ENCODE data around the gene DIS3L2. TPM values are rescaled to one million over a fixed set of nuclear protein-coding genes. Genes with fewer than 3 reads are reported as not detected.
"Not testable (repeated sequence)": the region's sequence is repeated elsewhere in the genome, so short reads cannot be mapped to it uniquely, and the experiment has no call there.

The DIS3L2 gene
- polyA plus RNA-seq, 3 donors from 2014 or later: 7.6 to 22.5 (median 8.1) TPM

DNA sequence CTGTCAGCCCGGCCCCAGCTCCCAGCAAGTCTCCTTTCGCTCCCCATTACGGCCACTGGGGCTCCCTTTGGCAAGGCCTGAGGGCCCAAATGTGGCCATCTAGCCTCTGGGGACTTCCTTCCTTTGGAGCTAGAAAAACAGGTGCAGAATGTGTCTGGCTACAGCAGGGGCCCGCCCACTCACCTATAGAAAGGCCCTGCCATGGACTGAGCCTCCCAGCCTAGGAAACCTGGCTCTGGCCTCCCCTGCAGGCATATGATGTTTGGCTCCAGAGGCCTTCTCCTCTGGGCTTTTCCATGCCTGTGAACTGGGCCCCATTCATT, 361.8 kb downstream of the DIS3L2 start:
- Mint-ChIP-seq H3K36me3 (no peaks in the 10 kb centered on the region), H3K4me3 (no peak overlapping the region), H3K9me3 (no peaks in the 10 kb centered on the region), H3K4me1 (peaks cover 48 to 52% of the 10 kb centered on the region in 2 donors), H3K27me3 (ENCODE audit: low read depth in 3 of 3) (peaks cover 0 to 4% (median 1%) of the 10 kb centered on the region in 3 donors), H3K27ac (no peak overlapping the region)
- DNase-seq: no peak

DNA sequence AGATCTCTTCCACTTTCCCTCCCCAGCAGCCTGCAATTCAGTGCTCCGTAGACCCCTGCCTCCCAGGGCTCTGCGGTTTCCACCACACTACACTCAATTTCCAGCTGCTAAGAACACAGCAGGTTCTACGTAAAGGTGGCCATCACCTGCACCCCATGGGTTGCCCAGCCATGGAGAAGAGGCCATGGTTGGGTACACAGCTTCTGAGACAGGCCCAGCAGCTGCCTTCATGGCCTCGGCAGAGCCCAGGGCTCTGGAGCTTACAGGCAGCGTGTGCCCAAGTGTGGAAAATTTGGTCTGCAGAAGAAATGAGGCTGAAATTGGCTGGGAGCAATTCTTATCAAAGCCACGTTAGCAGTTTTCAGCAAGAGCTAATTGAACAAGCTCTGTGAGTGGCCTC, 362.5 kb downstream of the DIS3L2 start:
- H3K9me3 Mint-ChIP-seq; DNase-seq; H3K27me3 Mint-ChIP-seq (ENCODE audit: low read depth in 3 of 3); H3K36me3 Mint-ChIP-seq; H3K4me3 Mint-ChIP-seq: not testable (repeated sequence)
- Mint-ChIP-seq H3K4me1 (peaks cover 41 to 45% of the 10 kb centered on the region in 2 donors), H3K27ac (peak overlapping the region in 1 of 6 donors; percentile 34)

- H3K36me3 Mint-ChIP-seq: no peaks in the 10 kb centered on the region
- H3K4me1 Mint-ChIP-seq: peaks cover 33 to 37% of the 10 kb centered on the region in 2 donors
- H3K4me3 Mint-ChIP-seq: no peak overlapping the region
- peaks cover 0 to 2% (median 1%) of the 10 kb centered on the region in 3 donors for H3K27me3 Mint-ChIP-seq (ENCODE audit: low read depth in 3 of 3)
- peak overlapping the region in 2 of 6 donors; percentile 51 to 53 for H3K27ac Mint-ChIP-seq
- H3K9me3 Mint-ChIP-seq: no peaks in the 10 kb centered on the region
- no peak for DNase-seq
These were observed 363.3 kb downstream of the DIS3L2 start for GRCh38 chr2:232324778-232325177.

GRCh38 chr2:232325324-232326273, 364.1 kb downstream of the DIS3L2 start:
- no peaks in the 10 kb centered on the region for H3K9me3 Mint-ChIP-seq
- peaks cover 0 to 2% (median 1%) of the 10 kb centered on the region in 3 donors for H3K27me3 Mint-ChIP-seq (ENCODE audit: low read depth in 3 of 3)
- no peak overlapping the region for H3K27ac Mint-ChIP-seq
- no peak overlapping the region for H3K4me3 Mint-ChIP-seq
- no peaks in the 10 kb centered on the region for H3K36me3 Mint-ChIP-seq
- H3K4me1 Mint-ChIP-seq: peaks cover 25 to 29% of the 10 kb centered on the region in 2 donors
- DNase-seq: peak; percentile 53 to 62 (median 53)

- not testable (repeated sequence) for H3K9me3 Mint-ChIP-seq; H3K36me3 Mint-ChIP-seq; H3K4me3 Mint-ChIP-seq; DNase-seq; H3K27me3 Mint-ChIP-seq (ENCODE audit: low read depth in 3 of 3)
- peaks cover 21 to 23% of the 10 kb centered on the region in 2 donors for H3K4me1 Mint-ChIP-seq
- H3K27ac Mint-ChIP-seq: peak overlapping the region in 1 of 6 donors; percentile 40
These were observed 365.0 kb downstream of the DIS3L2 start for GRCh38 chr2:232326274-232327104.

GRCh38 chr2:232327105-232328031, 365.9 kb downstream of the DIS3L2 start:
- no peak overlapping the region for H3K4me3 Mint-ChIP-seq
- H3K27me3 Mint-ChIP-seq (ENCODE audit: low read depth in 3 of 3): peaks cover 0 to 2% (median 1%) of the 10 kb centered on the region in 3 donors
- peak; percentile 80 to 81 (median 80) for DNase-seq
- H3K4me1 Mint-ChIP-seq: peaks cover 14 to 16% of the 10 kb centered on the region in 2 donors
- H3K9me3 Mint-ChIP-seq: no peaks in the 10 kb centered on the region
- H3K36me3 Mint-ChIP-seq: no peaks in the 10 kb centered on the region
- peak overlapping the region in 1 of 6 donors; percentile 40 for H3K27ac Mint-ChIP-seq

GRCh38 chr2:232328032-232328422, 366.5 kb downstream of the DIS3L2 start:
- no peak for DNase-seq
- Mint-ChIP-seq H3K36me3 (no peaks in the 10 kb centered on the region), H3K9me3 (no peaks in the 10 kb centered on the region), H3K4me1 (peaks cover 8 to 10% of the 10 kb centered on the region in 2 donors), H3K27me3 (ENCODE audit: low read depth in 3 of 3) (peaks cover 0 to 3% (median 2%) of the 10 kb centered on the region in 3 donors), H3K27ac (no peak overlapping the region), H3K4me3 (no peak overlapping the region)

GRCh38 chr2:232328516-232329460, 367.3 kb downstream of the DIS3L2 start:
- no peak for DNase-seq
- Mint-ChIP-seq H3K27me3 (ENCODE audit: low read depth in 3 of 3) (peaks cover 0 to 2% (median 2%) of the 10 kb centered on the region in 3 donors), H3K27ac (no peak overlapping the region), H3K4me3 (no peak overlapping the region), H3K9me3 (no peaks in the 10 kb centered on the region), H3K36me3 (no peaks in the 10 kb centered on the region), H3K4me1 (peaks cover 8 to 10% of the 10 kb centered on the region in 2 donors)

GRCh38 chr2:232329716-232330067, 368.2 kb downstream of the DIS3L2 start:
- DNase-seq: no peak
- Mint-ChIP-seq H3K27ac (no peak overlapping the region), H3K4me1 (peaks cover 8 to 10% of the 10 kb centered on the region in 2 donors), H3K36me3 (no peaks in the 10 kb centered on the region), H3K27me3 (ENCODE audit: low read depth in 3 of 3) (peaks cover 0 to 2% (median 2%) of the 10 kb centered on the region in 3 donors), H3K9me3 (no peaks in the 10 kb centered on the region), H3K4me3 (no peak overlapping the region)

GRCh38 chr2:232330068-232330999, 368.8 kb downstream of the DIS3L2 start:
- no peak for DNase-seq
- Mint-ChIP-seq H3K9me3 (no peaks in the 10 kb centered on the region), H3K27ac (no peak overlapping the region), H3K4me3 (no peak overlapping the region), H3K36me3 (no peaks in the 10 kb centered on the region), H3K4me1 (peaks cover 8 to 10% of the 10 kb centered on the region in 2 donors), H3K27me3 (ENCODE audit: low read depth in 3 of 3) (peaks cover 0 to 2% (median 2%) of the 10 kb centered on the region in 3 donors)

DNA sequence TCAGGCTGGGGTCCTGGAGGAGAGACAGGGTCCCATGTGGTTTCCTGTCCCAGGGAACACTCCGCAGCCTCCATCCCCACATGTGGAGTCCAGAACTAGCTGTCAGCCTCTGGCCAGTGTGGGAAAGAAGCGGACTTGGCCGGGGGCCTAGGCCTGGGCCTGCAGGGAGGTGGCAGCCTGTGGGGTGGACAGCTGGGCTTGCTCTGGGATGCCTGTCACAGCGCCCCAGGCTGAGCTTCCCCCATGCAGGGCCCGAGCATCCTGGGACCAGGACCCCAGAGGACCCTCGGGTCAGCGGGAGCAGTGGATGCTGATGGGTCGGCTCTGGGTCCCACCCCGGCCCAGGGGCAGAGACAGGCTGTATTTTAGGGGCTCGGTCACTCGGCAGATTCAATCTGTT, 369.5 kb downstream of the DIS3L2 start:
- H3K27ac Mint-ChIP-seq; H3K36me3 Mint-ChIP-seq; H3K4me3 Mint-ChIP-seq; H3K4me1 Mint-ChIP-seq; DNase-seq; H3K27me3 Mint-ChIP-seq (ENCODE audit: low read depth in 3 of 3); H3K9me3 Mint-ChIP-seq: not testable (repeated sequence)

DNA sequence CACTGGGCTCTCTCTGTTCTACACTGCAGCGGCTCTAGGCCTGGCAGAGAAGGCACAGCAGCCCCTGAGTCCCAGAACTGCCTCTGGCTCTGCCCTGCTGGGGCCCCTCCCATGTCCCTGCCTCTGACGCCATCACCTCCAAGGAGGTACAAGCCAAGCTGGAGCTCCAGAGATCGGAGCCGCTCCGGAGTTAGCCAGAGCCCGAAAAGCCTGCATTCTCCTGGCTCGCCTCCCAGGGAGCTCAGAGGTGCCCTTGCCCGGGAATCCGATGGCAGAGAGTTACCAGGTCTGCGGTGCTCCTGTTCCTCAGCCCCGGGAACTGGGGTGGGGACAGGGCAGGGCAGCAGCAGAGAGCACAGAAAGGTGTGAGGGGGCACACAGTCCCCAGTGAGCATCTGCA, 370.1 kb downstream of the DIS3L2 start:
- not testable (repeated sequence) for H3K27me3 Mint-ChIP-seq (ENCODE audit: low read depth in 3 of 3); H3K36me3 Mint-ChIP-seq; H3K27ac Mint-ChIP-seq; DNase-seq; H3K9me3 Mint-ChIP-seq; H3K4me3 Mint-ChIP-seq; H3K4me1 Mint-ChIP-seq
